BE2C (cell line): ENCODE data around the gene TULP1.
A peak's percentile ranks its signal among the peaks of the same experiment; 100 is the strongest.

ENCODE experiments used
- DNase-seq: peaks from one replicate; pipeline ENCODE4 v3.0.0-alpha.2; 2020
- H3K27me3 ChIP-seq: fragments of 250-450 bp; sonication (Bioruptor Pico); 2 replicates; pipeline ENCODE4 v1.5.1; 2020; ENCODE audit warnings: mild to moderate bottlenecking
- H3K36me3 ChIP-seq: fragments of 250-450 bp; sonication (Bioruptor Pico); 2 replicates; pipeline ENCODE4 v1.5.1; 2020; ENCODE audit warnings: mild to moderate bottlenecking
- H3K4me1 ChIP-seq: fragments of 250-450 bp; sonication (Bioruptor Pico); 2 replicates; pipeline ENCODE4 v1.5.1; 2020
- H3K4me3 ChIP-seq: 2 replicates; pipeline ENCODE4 v1.5.1; 2011; ENCODE audit warnings: low read depth, low read length
- H3K9me3 ChIP-seq: fragments of 250-450 bp; sonication (Bioruptor Pico); 2 replicates; pipeline ENCODE4 v1.5.1; 2020
- CTCF ChIP-seq: IDR thresholded peaks from 2 replicates; pipeline ENCODE4 v1.5.1; 2012; ENCODE audit warnings: mild to moderate bottlenecking, low read depth, low read length

Gene TULP1

DNA sequence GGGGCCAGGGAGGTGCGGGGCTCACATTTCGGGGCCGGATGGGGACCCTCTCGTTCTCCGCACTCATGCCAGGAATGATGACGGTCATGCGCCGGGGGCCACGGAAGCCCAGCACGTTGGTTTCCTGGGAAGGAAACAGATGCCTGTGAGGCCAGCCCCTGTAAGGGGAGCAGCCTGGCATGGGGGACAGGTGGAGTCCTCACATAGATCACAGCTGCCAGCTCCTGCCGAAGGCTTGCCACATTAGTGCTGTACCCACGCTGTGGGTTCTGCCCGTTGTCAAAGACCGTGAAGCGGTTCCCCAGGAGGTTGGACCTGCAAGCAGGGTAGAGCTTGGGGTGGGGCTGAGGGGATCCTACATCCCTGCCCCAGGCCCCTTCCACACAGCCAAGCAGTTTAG lies 9.2 kb downstream of the TULP1 start:
- Histone ChIP-seq H3K4me1 (peaks cover 4% of the 10 kb centered on the region; the same call in 1 of the 2 replicates), H3K9me3 (no peaks in the 10 kb centered on the region), H3K4me3 (no peak overlapping the region), H3K27me3 (no peaks in the 10 kb centered on the region), H3K36me3 (no peaks in the 10 kb centered on the region)
- no peak for TF ChIP-seq CTCF
- no peak for DNase-seq

- Histone ChIP-seq H3K4me1 (peaks cover 4% of the 10 kb centered on the region; the same call in 1 of the 2 replicates), H3K36me3 (no peaks in the 10 kb centered on the region), H3K27me3 (no peaks in the 10 kb centered on the region), H3K9me3 (no peaks in the 10 kb centered on the region), H3K4me3 (no peak overlapping the region)
- no peak for TF ChIP-seq CTCF
- DNase-seq: no peak
Observed at GRCh38 chr6:35501784-35502183, 10.9 kb downstream of the TULP1 start.

DNA sequence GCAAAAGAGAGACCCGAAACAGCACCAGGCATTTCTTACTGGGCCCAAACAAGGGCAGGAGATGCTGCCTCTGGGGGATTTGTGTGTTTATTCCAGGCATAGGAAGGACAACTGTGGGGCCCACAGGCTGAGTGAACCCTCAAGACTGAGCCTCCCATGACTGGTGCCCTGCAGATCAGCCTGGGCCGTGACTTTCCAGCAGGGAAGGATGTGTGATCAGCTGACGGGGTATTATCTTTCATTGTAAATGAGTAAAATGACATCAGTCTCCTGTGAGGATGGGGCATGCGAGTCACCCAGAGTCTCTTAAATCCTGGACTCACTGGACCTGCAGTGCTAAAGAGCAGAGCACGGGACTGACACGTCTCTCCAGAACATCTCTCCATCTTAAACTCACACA lies 11.9 kb downstream of the TULP1 start:
- Histone ChIP-seq H3K36me3 (no peaks in the 10 kb centered on the region), H3K4me1 (peaks cover 4% of the 10 kb centered on the region; the same call in 1 of the 2 replicates), H3K9me3 (no peaks in the 10 kb centered on the region), H3K27me3 (no peaks in the 10 kb centered on the region), H3K4me3 (no peak overlapping the region)
- TF ChIP-seq CTCF: no peak
- no peak for DNase-seq

DNA sequence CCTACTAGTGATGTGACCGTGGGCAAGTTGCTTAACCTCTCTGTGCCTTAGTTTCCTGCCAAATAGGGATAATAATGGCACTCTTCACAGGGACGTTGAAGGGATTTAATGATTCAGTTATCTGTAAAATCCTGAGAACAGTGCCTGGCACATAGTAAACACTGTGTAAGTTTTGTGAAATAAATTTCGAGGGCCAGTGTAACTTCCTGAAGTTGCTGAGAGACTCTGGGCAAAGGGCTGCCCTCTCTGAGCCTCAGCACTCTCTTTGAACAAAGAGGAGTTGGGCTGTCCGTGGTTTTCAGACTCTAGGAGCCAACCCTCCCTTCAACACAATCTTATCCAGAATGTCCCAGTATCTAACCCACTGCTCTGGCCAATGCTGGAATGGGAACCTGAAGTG lies 13.3 kb downstream of the TULP1 start:
- TF ChIP-seq CTCF: no peak
- no peak for DNase-seq
- no peaks in the 10 kb centered on the region for H3K9me3 ChIP-seq
- no peaks in the 10 kb centered on the region for H3K27me3 ChIP-seq
- H3K36me3 ChIP-seq: no peaks in the 10 kb centered on the region
- peaks cover 5% of the 10 kb centered on the region for H3K4me1 ChIP-seq
- no peak overlapping the region for H3K4me3 ChIP-seq

DNA sequence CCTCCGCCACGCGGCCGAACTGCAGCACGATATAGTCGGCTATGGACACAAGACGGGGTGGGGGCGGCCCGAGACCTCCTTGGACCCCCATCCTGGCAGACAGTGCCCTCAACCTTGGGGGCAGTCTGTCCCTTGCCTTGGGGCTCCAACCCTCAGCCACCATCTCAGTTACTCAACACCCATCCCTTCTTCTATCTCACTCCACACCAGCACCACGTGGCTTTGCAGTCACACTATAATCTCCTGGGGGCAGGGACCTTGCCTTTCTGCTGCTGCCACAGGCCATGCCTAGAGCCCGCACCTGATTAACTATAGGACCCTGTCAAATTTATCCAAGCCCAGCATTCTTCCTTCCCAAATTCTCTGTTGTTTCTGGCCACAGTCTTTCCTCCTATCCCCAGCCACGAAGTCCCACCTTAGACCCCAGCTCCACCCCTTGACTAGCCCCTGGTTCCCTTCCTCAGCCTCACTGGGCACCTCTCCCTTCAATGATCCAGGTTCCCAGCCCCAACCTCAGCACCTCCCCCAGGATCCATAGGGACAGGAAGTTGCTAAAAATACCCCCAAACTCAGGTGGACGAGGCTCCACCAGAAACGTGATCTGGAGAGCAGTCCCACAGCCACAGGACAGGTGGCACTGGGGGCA lies 14.2 kb downstream of the TULP1 start:
- Histone ChIP-seq H3K9me3 (no peaks in the 10 kb centered on the region), H3K27me3 (no peaks in the 10 kb centered on the region), H3K36me3 (no peaks in the 10 kb centered on the region), H3K4me3 (no peak overlapping the region), H3K4me1 (peaks cover 11% of the 10 kb centered on the region)
- TF ChIP-seq CTCF: no peak
- no peak for DNase-seq

- Histone ChIP-seq H3K27me3 (no peaks in the 10 kb centered on the region), H3K9me3 (no peaks in the 10 kb centered on the region), H3K4me1 (peaks cover 15% of the 10 kb centered on the region), H3K36me3 (no peaks in the 10 kb centered on the region), H3K4me3 (peak overlapping the region; percentile 70)
- DNase-seq: no peak
- TF ChIP-seq CTCF: no peak
Observed at GRCh38 chr6:35497571-35498421, 14.9 kb downstream of the TULP1 start.
